Limb (tissue), 2 donors: Measurements from ENCODE around the gene CST6.

Source experiments
- DNase-seq, 2 donors: peaks; one replicate each; pipeline ENCODE4 v3.0.0-alpha.2; 2016; ENCODE audit errors: extremely low spot score in 2 of 2

The CST6 gene, protein sequence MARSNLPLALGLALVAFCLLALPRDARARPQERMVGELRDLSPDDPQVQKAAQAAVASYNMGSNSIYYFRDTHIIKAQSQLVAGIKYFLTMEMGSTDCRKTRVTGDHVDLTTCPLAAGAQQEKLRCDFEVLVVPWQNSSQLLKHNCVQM

DNA sequence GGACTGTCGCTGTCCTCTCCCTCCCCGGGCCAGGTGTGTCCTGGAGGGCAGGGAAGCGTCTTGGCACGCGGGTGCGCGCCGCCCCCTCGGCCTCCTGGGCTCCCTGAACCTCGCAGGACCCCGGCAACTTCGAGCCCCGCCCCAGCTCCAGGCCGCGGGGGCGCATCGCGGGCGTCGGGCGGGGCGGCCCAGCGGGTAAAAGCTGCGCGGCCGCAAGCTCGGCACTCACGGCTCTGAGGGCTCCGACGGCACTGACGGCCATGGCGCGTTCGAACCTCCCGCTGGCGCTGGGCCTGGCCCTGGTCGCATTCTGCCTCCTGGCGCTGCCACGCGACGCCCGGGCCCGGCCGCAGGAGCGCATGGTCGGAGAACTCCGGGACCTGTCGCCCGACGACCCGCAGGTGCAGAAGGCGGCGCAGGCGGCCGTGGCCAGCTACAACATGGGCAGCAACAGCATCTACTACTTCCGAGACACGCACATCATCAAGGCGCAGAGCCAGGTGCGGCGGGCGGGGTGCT lies at the start of gene CST6:
CST6 (plus strand) TSS at position 224 of the 519 bp plus-strand sequence; CDS start at position 261, 37 bp downstream.
- DNase-seq, result no peak

DNA sequence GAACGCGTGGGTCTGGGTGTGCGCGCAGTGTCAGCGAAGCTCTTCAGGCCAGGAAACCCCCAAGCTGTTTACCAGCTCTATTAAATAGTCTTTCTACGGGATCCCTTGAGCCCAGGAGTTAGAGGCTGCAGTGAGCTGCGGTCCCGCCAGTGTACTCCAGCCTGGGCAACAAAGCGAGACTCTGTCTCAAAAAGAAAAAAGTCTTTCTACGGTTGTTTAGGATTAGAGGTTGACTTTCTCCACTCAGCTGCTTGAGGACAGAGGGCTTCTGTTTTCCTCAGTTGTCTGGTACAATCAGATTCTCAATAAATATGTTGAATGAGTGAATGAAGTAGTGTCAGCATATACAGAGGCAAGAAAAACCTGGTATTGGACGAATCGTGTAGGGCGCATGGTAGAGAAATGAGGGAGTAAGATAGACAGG lies 49.7 kb upstream of the CST6 start:
- no peak for DNase-seq

DNA sequence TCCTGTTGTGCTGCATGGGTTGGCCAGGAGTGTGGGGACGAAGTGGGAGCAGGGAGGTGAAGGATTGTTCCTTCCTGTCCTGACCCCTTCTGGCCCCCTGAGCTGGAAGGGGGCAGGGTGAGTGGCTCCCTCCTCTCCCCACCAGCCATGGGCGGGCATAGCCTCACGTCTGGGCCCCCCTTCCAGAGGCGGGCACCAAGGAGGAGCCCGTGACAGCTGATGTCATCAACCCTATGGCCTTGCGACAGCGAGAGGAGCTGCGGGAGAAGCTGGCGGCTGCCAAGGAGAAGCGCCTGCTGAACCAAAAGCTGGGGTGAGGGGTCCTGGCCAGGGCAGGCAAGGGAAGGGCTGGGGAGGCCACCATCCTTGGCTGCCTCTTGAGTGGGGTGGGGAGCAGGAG lies 46.9 kb upstream of the CST6 start:
- DNase-seq, result no peak

DNA sequence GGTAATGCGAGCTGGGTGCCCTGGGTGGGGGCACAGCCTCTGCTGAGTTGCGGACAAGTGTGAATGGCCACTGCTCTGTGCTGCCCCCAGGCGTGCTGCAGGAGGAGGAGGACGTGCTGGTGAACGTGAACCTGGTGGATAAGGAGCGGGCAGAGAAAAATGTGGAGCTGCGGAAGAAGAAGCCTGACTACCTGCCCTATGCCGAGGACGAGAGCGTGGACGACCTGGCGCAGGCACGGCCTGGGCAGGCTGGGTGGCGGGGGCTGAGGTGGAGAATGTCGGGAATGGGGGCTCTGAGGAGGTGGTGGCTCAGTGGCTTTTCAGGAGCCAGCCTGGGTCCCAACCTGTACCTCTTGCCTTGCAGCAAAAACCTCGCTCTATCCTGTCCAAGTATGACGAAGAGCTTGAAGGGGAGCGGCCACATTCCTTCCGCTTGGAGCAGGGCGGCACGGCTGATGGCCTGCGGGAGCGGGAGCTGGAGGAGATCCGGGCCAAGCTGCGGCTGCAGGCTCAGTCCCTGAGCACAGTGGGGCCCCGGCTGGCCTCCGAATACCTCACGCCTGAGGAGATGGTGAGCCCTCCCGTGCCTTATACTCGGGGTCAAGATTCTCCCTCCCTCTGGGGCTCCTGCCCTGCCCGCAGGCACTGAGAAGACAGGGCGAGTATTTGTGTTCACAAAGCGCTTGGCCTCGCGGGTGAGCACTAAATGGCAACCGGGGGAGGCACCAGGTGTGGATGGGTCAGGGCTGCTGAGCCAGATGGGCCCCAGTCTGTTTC lies 45.6 kb upstream of the CST6 start:
- no peak for DNase-seq

DNA sequence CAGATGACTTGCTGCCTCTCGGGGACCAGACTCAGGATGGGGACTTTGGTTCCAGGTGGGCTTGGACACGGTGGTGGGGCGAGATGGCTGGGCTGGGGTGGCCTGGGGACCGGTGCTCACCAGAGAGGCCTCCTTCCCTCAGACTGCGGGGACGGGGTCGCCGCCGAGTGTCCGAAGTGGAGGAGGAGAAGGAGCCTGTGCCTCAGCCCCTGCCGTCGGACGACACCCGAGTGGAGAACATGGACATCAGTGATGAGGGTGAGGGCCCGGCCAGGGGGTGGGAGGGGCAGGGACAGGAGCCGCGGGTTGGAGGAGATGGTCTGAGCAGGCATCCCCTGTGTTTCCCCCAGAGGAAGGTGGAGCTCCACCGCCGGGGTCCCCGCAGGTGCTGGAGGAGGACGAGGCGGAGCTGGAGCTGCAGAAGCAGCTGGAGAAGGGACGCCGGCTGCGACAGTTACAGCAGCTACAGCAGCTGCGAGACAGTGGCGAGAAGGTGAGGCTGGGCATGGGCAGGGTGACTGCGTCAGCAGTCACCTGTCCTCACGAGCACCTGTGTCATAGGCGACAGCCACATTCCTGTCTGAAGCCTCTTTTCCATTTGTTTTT lies 44.4 kb upstream of the CST6 start:
- no peak for DNase-seq

DNA sequence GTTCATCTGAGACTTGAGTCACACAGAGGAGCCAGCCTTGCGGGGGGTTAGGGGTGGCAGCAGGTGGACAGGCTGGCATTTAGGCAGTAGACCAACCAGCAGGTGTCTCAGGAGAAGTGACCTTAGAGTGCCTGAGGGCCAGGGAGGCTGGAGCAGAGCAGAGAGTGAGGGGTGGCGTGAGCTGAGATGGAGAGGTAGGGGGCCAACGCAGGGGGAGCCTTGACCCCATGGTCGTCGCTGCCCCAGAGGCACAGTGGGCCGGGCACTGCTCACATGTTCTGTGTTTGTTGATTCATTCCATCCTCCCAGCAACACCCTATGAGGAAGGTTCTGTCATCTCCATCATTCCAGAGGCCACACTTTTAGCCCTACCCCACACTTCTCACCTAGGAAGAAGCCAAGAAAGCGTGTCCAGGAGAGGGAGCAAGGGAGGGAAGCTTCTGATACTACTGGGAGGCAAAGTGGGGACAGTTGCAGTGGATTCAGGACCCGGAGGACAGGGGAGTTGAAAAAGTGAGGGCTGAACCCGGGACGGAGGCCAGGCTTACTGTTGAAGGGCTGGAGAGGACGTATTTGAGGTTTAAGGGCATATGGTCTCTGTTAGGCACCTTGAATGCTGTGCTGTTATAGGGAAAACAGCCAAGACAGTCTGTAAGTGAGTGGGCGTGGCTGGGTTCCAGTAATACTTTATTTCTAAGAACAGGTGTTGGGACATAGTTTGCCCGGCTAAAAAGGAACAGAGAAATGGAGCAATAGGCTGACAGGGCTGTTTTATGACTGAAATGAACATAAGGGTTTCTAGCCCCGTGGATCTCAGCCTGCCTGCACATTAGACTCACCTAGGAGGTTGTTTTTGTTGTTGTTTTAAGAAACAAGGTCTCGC lies 43.0 kb upstream of the CST6 start:
- no peak for DNase-seq

DNA sequence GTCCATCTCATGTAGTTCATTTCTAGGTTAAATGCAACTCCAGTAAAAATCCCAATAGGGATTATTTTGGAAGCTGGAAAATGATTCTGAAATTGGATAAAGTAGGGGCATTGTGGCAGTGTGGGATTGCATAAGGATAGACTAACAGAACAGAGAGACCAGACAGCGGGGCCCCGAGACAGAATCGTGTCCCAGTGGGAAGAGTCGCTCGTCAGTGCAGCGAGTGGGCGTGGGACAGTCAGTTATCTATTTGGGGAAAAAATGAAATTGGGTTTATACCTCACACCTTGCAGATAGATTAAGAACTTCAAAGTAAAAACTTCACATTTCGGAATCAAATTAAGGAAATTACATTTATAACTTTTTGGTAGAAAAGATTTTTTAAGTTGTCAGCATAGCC lies 39.7 kb upstream of the CST6 start:
- no peak for DNase-seq

DNA sequence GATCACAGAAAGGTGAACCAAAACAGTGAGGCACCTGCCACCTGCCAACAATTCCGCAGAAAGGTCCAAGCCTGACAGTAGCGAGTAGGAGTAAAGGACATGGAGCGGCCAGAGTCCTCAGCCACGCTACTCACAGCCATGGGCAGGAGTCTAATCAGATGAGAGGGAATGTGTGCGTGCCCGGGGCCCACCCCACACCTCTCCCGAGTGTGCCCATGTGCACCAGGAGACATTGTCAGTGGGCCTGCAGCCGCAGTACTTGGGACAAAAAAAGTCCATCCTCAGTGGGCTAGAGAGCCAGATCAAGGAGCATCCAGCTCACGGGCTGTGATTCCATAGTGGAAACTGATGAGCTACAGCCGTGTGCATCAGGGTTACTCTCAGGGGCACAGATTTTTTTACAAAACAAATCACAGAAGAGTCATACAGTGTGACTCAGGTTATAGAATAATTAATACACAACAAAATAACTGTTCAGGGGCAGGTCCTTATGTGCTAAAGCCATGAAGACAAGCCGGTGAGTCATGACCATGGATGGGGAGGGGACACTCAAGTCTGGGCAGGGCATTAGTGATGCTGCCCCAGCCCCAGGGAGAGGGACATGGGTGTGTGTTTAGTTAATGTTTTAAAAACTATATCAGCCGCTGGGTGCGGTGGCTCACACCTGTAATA lies 38.2 kb upstream of the CST6 start:
- no peak for DNase-seq

DNA sequence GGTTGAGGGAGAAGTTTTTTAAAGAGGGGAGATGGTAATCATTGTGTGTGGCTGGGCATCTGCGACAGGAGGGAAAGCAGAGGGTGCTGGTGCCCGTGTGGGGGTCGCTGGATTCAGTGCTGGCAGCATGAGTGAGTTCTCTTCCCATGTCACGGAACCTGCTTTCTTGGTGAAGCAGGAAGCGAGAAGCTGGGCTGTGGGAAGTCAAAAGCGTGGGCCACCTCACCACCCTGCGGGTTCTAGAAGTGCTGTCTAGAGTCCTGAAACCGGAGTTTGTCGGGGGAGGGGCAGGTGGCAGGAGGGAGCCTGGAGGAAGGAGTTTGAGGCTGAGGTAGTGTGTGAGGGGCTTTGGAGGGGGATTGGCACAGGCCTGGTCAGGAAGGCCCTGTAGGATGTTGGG lies 36.0 kb upstream of the CST6 start:
- no peak for DNase-seq

DNA sequence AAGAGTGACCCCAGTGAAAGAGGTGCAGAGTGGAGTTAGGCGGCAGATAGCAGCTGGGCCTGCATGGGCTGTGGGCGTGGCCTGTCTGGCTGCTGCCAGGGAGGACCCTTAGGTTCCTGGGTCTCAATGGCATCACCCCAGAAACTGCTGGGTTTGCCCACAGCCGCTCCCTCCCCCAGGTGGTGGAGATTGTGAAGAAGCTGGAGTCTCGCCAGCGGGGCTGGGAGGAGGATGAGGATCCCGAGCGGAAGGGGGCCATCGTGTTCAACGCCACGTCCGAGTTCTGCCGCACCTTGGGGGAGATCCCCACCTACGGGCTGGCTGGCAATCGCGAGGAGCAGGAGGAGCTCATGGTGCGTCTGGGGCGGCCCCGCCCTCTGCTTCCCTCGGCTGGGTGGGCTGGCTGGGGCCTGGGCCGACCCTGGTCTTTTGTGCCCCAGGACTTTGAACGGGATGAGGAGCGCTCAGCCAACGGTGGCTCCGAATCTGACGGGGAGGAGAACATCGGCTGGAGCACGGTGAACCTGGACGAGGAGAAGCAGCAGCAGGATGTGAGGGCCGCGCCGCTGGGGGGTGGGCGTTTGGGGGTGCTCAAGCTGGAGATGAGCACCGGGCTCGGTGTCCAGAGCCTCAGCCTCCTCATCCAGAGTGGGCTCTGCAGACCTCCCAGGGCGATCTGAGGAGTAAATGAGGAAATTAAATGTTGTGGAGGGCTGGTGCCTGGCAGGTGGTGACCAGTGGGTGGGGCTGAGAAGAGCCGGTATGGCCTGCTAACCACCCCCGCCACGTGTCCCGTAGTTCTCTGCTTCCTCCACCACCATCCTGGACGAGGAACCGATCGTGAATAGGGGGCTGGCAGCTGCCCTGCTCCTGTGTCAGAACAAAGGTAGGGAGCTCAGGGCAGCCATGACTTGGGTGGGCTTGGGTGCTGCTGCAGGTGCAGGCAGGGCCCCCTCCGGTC lies 35.3 kb upstream of the CST6 start:
- DNase-seq, result no peak

DNA sequence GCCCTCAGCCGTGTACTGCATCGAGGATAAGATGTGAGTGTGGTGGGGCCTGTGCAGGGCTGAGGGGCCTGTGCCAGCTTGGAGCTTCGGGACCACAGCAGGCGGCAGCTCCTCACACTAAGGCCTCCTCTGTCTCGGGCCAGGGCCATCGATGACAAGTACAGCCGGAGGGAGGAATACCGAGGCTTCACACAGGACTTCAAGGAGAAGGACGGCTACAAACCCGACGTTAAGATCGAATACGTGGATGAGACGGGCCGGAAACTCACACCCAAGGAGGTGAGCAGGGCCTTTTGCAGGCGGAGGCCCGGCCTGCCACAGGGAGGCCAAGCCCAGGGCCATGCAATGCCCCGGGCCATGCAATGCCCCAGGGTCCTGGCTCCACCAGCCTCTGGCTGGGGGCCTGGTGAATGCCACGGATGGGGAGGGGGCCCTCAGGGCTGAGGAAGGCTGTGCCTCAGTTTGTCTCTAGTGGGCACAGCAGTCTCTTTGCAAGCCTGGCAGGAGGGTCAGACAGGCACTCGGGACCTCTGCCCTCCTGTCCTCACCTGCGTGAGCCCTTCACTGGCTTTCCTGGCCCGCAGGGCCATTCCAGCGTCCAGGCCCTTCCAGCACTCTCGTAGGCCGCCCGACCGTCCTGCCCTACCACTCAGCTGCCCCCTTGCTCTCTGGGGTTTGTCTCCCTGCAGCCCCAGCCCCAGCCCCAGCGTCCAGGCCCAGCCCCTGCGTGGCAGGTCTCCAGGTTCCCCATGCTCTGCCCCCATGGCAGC lies 34.0 kb upstream of the CST6 start:
- DNase-seq, result no peak

DNA sequence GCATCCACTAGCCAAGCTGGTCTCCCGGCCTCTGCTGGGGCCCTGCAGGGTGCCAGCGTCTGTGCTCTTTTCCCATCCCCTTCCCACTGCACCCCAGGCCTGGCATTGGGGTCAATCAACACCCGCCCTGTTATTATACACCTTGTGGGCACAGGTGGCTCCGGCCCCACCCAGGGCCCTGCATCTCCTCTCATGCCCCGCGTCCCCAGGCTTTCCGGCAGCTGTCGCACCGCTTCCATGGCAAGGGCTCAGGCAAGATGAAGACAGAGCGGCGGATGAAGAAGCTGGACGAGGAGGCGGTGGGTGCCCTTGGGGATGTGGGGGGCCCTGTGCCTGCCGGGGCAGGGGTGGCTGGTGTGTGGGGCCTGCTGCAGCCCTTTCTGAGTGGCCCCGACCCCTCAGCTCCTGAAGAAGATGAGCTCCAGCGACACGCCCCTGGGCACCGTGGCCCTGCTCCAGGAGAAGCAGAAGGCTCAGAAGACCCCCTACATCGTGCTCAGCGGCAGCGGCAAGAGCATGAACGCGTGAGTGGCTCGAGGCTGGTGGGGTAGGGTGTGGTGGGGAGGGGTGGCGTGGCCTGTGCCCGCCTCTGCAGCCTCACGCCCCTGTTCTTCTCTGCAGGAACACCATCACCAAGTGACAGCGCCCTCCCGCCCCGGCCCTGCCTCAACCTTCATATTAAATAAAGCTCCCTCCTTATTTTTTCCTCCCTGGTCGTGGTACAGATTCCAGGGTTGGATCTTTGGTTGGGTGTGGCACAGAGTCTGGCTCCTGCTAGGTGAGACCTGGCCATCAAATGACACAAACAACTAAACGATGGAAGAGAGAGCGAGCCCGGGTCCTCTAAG lies 33.2 kb upstream of the CST6 start:
- DNase-seq, result no peak

DNA sequence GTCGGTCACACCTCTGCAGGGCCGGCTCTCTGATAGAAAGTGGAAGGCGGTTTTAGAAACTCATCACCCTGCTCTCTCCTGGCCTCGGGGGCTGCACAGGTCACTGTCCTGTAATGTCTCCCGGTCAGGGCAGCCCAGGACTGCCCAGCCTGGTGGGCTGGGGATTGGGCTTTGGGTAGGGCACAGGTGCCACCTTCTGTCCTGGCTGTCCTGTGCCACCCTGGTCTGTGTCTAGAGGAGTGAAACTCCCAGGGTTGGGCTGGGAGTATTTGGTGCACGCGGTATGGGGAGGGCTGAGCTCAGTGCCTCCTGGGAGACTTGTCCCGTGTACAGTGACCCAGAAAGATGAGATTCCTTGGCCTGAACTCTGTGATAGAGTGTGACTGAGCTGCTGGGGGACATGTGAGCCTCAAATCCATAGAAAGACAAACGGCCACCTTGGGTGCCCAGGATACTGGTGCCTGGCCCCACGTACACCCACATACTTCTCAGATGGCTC lies 32.5 kb upstream of the CST6 start:
- DNase-seq, result no peak

DNA sequence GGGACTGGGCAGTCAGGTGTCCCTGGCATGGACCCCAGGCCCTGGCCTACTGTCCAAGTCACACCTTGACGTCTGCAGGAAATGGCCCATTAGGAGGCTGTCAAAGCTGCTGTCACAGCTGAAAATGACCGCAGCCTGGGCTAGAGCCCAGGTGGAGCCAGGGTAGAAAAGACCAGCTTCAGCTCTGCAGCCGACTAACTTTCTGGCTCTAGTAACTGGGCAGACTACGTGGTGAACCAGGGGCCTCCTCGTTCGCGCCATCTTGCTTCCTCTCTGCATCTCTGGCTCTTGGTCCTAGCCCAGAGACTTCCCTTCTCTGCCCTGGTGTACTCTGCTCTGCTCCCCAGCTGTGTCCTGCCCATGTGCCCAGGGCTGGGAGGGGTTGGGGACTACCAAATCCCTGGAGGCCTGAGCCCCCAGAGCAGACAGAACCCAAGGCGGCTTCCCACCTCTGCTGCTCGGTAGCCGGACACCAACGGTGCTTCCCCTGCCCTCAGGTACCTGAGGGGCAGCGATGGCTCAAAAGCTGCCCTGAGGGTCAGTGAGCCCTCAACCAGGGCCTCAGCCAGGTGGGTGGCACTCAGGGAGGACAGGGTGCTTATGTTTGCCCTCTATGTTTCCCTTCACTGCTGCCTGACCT lies 30.6 kb upstream of the CST6 start:
- DNase-seq, result no peak

DNA sequence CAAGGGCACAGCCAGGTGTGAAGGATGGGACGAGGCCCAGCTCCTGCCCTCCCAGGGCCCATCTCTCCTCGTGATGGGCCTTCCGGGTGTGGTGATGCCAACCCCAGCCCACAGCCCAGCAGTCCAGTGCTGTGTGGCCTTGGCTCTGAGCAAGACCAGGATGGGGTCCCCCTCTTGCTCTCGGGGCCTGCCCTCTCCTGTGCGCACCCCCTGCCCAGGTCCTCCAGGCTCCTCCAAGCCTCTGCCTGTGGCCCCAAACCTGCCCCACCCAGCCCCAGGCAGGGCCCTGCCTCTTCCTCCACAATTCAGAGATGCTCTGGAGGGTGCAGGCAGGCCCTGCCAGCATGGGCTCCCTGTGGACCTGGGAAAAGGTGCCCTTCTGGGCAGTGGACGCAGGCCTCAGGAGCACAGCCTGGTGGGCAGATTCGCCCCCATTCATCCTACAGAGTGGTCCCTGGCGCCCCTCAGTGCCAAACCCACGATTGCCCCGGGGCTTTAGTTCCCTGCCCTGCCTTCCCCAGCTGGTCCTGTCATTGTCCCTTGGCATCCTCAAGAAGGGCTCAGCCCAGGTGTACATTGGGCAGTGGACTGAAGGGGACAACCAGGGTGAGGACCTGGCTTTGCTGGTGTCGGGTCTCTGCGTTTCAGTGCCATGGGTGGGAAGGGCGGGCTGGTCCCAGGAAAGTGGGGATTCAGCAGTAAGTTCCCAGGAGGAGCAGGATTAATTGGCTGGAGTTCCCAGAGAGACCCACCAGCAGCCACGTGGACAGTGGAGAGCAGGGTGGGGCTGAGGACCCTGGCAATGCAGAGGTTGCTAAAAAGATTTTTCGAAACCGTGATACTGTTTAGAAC lies 29.6 kb upstream of the CST6 start:
- no peak for DNase-seq

DNA sequence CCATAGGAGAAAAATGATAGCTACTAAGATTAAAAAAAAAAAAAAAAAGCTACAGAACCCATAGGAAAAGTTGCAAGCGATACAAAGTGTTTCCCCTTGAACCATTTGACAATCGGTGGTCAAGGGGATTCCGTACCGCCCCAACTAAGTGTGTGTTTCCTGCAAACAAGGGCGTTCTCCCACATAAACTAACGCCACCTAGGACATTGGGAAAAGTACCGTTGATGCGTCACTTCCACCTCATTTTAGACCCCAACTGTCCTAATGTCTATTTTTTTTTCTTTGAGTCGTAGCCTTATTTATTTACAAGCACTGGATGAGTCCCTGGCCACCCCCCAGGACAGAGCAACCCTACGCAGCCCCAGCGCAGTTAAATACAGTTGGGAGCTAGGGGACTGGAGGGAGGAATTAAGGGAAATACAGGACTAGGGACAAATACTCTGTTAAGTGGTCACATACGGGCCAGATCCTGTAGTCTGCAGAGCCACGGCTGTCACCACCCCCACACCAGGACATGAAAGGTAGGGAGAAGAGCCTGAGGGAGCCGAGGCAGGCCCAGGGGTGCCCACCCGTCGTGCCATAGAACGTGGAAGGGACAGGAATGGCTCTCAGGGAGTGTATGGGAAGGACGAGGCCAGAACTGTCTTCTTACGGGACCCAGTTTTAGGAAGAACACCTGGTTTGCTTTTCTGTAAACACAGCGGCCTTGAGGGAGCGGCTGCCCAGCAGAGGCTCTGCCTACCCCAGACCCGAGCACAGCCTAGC lies 28.8 kb upstream of the CST6 start:
- DNase-seq, result no peak
